Skin epidermis (tissue), 12 donors: ENCODE measurements around the gene SH3GL3.
A peak's percentile ranks its signal among the peaks of the same experiment; 100 is the strongest.

Experiments used
- H3K27ac ChIP-seq, 21 experiments: fragments of 200-600 bp; sonication (generic) in 11 of 21; one replicate each; pipeline ENCODE4 v1.5.0; 2020; ENCODE audit warnings: mild to moderate bottlenecking in 3 of 21, inconsistent platforms in 2 of 21, moderate library complexity in 2 of 21
- H3K4me3 ChIP-seq, 7 experiments: fragments of 200-600 bp; sonication (generic) in 2 of 7; one replicate each; pipeline ENCODE4 v1.5.0; 2020; ENCODE audit warnings: inconsistent platforms in 2 of 7, mild to moderate bottlenecking in 2 of 7, moderate library complexity in 1 of 7

Gene SH3GL3

DNA sequence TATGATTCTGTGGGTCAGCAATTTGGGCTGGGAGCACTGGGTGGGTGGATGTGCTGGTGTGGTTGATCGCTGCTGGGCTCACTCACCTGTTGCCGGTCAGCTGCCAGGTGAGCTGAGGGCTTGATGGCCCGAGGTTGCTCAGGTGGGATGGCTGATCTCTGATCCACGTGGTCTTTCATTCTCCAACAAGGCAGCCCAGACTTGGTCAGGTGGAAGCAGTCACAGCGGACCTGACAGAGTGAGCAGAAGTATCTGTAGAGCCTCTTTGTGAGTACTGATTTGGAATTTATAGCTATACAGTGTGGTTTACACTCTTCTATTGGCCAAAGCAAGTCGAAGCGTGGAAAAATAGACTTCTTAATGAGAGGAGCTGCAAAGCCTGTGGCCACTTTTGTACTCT is 109.6 kb downstream of the SH3GL3 start:
- Histone ChIP-seq H3K4me3 (no peak overlapping the region), H3K27ac (peak overlapping the region in 1 of 21 experiments; percentile 47)

GRCh38 chr15:83558146-83558545 is 111.0 kb downstream of the SH3GL3 start:
- Histone ChIP-seq H3K27ac (no peak overlapping the region), H3K4me3 (no peak overlapping the region)

DNA sequence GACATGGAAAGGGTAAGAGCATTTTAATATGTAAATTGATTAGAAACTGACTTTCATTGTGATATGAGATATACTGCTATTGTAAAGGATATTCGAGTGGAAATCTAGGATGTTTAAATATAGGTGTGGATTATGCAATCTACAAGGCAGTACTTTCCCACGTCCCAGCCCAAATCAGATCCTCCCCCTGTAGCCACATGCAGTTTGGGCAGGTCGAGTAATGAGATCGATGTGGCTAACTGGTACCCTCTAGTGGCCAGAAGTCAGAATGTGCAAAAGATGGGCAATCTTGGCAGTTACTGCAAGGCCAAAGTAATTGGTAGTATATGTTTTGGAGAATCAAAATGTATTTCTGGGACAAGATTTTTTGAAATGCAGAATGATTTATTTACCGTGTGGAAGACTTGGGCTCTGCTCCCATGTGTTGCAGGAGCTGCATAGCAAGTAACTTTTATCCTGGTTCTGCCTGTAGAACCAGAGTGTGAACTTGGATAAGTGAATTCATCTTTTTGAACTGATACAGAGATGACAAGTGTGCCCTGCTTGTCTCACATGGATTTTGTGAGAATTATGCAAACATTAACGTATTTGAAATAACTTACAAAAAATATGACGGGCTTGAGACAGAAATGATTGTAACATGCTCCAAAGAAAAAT is 112.3 kb downstream of the SH3GL3 start:
- Histone ChIP-seq H3K27ac (no peak overlapping the region), H3K4me3 (no peak overlapping the region)

GRCh38 chr15:83561661-83562060 is 114.5 kb downstream of the SH3GL3 start:
- Histone ChIP-seq H3K27ac (no peak overlapping the region), H3K4me3 (no peak overlapping the region)

GRCh38 chr15:83565138-83565537 is 118.0 kb downstream of the SH3GL3 start:
- H3K27ac ChIP-seq, result no peak overlapping the region
- no peak overlapping the region for H3K4me3 ChIP-seq

- Histone ChIP-seq H3K27ac (no peak overlapping the region), H3K4me3 (no peak overlapping the region)
These were observed 118.5 kb downstream of the SH3GL3 start for GRCh38 chr15:83565553-83566159.

DNA sequence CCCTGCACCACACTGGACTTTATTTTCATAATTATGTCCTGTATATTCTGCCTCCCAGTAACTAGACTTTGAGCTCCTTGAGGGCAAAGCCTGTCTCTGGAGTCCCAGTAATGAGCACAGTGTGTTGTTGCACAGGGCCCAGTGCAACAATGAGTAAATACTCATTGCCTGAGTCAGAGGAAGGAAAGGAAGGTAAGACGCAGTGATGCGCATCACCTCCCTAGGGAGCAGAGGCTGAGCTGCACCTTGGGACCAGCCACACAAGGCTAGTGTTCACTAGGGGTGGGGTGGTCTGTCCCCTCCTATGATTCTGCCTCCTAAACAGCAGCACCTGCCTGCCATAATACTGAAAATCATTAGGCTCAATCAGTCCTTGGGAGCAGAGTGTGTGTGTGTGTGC is 120.2 kb downstream of the SH3GL3 start:
- Histone ChIP-seq H3K27ac (no peak overlapping the region), H3K4me3 (no peak overlapping the region)

DNA sequence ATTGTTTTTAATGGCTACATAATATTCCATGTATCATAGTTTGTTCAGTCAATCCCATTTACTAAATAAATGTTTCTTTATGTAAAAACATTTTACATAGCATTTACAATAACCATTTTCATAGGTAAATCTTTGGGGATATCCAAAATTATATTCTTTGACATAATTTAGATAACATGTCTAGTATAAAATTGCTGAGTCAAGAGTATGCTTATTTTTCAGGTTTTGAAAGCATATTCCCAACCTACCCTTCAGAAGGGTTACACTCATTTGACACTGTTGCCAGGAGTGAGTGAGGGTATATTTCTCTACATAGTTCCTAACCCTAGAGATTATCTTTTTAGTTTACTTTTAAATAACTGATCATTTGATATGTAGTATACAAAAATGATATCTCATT is 122.2 kb downstream of the SH3GL3 start:
- Histone ChIP-seq H3K4me3 (no peak overlapping the region), H3K27ac (no peak overlapping the region)

GRCh38 chr15:83570756-83571155 is 123.6 kb downstream of the SH3GL3 start:
- no peak overlapping the region for H3K27ac ChIP-seq
- H3K4me3 ChIP-seq, result no peak overlapping the region

GRCh38 chr15:83571820-83572707 is 124.9 kb downstream of the SH3GL3 start:
- Histone ChIP-seq H3K27ac (no peak overlapping the region), H3K4me3 (no peak overlapping the region)

GRCh38 chr15:83574345-83574744 is 127.2 kb downstream of the SH3GL3 start:
- no peak overlapping the region for H3K27ac ChIP-seq
- H3K4me3 ChIP-seq, result no peak overlapping the region

GRCh38 chr15:83578691-83579090 is 131.6 kb downstream of the SH3GL3 start:
- no peak overlapping the region for H3K4me3 ChIP-seq
- H3K27ac ChIP-seq, result no peak overlapping the region

DNA sequence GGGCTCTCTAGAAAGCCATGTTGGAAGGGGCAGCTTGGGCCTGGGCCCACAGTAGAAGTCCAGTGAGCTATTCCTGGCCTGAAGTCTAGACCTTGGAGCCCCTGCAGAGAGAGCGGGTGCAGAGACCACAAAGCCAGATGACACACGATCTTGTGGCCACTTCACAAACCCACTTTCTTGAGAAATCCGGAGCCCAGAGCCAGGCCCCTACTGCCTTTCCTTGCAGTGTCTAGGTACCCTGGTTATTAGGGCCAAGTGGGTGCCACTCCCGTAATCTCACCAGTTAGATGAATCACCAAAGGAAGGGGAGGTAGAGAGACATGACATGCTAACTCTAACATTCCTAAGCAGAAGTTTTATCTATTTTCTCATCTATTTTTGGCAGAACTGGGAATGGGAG is 134.2 kb downstream of the SH3GL3 start:
- no peak overlapping the region for H3K27ac ChIP-seq

DNA sequence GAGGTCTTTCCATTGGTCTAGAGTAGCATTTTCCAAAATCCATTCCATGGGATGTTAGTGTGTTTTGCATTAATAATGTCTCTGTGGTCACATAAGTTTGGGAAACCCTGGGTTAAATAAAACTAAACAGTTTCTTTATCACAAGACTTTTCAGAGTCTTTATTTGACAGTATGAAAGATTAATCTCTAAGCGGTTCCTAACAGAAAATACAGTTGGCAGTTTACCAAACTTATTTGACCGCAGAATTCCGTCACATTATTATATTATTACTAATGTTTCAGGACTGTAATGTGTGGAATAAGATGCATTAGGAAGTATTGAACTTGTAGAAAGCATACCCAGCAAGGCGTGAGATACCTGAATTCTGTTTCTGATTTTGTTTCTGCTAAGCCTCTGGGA is 135.2 kb downstream of the SH3GL3 start:
- Histone ChIP-seq H3K4me3 (no peak overlapping the region), H3K27ac (no peak overlapping the region)

More for the DNA sequence above, 134.2 kb downstream of the SH3GL3 start:
- no peak overlapping the region for H3K4me3 ChIP-seq

- Histone ChIP-seq H3K4me3 (no peak overlapping the region), H3K27ac (no peak overlapping the region)
These were observed 138.6 kb downstream of the SH3GL3 start for GRCh38 chr15:83585601-83586335.

GRCh38 chr15:83587091-83587490 is 139.9 kb downstream of the SH3GL3 start:
- Histone ChIP-seq H3K4me3 (no peak overlapping the region), H3K27ac (no peak overlapping the region)

GRCh38 chr15:83588441-83588840 is 141.3 kb downstream of the SH3GL3 start:
- H3K27ac ChIP-seq, result no peak overlapping the region
- no peak overlapping the region for H3K4me3 ChIP-seq

GRCh38 chr15:83592370-83593040 is 145.4 kb downstream of the SH3GL3 start:
- Histone ChIP-seq H3K4me3 (no peak overlapping the region), H3K27ac (no peak overlapping the region)

- Histone ChIP-seq H3K27ac (no peak overlapping the region), H3K4me3 (no peak overlapping the region)
These were observed 148.1 kb downstream of the SH3GL3 start for GRCh38 chr15:83595191-83595590.

- Histone ChIP-seq H3K4me3 (no peak overlapping the region), H3K27ac (no peak overlapping the region)
These were observed 150.9 kb downstream of the SH3GL3 start for GRCh38 chr15:83598031-83598430.
